Esophagus squamous epithelium (tissue), 4 donors: ENCODE measurements around the gene KCNJ9.

ENCODE experiments used
- CTCF ChIP-seq, 6 experiments: fragments of 450-650 bp in 4 of 6; fragments of 200-600 bp in 2 of 6; sonication (generic) in 2 of 6; IDR thresholded peaks; one replicate each; pipeline ENCODE4 v1.5.1; 2016 to 2019; ENCODE audit warnings: antibody characterized with exemption in 6 of 6, mild to moderate bottlenecking in 4 of 6, moderate library complexity in 4 of 6
- POLR2A ChIP-seq, 4 donors: fragments of 450-650 bp; IDR thresholded peaks; one replicate each; pipeline ENCODE4 v1.6.1; 2017; ENCODE audit warnings: antibody characterized with exemption in 4 of 4, mild to moderate bottlenecking in 4 of 4, moderate library complexity in 3 of 4

- TF ChIP-seq CTCF (IDR thresholded peaks at IDR 0.05): no peak
- no peak for TF ChIP-seq POLR2A (IDR thresholded peaks at IDR 0.05)
Measured at GRCh38 chr1:160082487-160082886, 1.1 kb downstream of the KCNJ9 start.
